Cerebellar cortex (tissue), 1 donor: ENCODE measurements around the gene STAC.
"Not testable (repeated sequence)": the region's sequence is repeated elsewhere in the genome, so short reads cannot be mapped to it uniquely, and the experiment has no call there.

ENCODE experiments used
- DNase-seq: peaks from one replicate; pipeline ENCODE4 v3.0.0-alpha.2; 2015; ENCODE audit warnings: low spot score

Gene STAC

DNA sequence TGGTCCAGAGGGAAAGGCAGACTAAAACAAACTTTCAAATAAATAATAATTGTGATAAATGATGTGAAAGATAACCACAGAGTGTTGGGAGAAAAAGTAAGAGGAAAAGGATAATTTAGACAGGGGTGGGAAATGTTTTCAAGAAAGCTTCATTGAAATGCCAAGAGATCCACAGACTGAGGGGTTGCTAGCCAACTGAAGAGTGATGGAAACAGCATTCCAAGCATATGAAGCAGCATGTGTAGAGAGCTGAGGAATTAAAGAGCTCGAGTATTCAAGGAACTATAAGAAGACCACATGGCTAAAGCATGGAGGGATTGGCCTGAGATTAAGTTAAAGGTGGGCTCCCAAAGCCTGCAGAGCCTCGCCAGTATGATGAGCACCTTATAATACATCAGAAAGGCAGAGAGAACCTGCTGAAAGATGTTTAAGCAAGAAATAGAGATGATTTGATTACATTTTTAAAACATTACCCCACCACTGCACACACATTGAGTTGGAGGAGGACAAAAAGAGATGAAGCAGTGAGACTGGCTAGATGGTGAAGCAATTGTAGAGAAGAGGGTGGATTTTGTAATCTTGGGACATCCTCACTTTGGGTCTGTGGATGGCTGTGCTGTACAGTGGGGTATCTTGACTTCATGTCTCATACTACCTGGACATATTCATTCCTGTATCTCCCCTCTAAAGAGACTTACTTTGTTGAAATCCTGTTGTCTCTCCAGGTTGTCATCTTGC, 100.8 kb downstream of the STAC start:
- no peak for DNase-seq

- DNase-seq: no peak
Observed at GRCh38 chr3:36482256-36482655, 102.0 kb downstream of the STAC start.

- DNase-seq: peak; percentile 95
Observed at GRCh38 chr3:36482880-36483279, 102.6 kb downstream of the STAC start.

GRCh38 chr3:36483709-36484108, 103.4 kb downstream of the STAC start:
- DNase-seq: no peak

- no peak for DNase-seq
Observed at GRCh38 chr3:36484386-36484785, 104.1 kb downstream of the STAC start.

DNA sequence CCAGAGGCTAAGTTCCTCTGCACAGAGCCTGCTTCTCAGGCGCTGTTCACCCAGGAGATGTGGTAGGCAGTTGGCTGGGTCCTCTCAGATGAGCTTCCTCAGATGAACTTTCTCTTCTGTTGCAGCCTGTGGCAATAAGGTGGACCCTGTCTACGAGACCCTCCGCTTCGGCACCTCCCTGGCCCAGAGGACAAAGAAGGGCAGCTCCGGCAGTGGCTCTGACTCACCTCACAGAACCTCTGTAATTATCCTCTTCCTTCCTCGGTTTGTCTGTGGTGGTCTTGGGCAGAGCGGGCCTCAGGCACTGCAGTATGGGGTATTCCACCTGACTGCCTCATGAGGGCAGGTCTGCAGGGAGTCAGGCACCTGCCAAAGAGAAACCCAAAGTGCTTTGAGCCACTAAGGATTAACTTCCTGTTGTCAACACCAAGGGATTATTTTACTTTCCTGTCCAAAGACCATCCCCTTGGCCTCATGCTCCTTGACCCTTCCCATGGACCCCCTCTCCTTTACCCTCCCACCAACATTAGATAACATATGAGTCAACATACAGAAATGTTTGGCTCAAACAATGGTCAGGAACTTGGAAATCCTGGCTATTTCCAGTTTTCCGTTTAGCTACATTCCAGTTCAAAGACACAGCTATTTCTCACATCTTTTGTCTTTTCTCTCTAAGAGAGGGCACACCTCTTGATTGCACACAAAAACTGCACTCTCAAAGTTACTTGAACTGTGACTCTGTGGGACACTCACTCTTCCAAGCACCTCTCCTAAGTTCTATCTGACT, 105.9 kb downstream of the STAC start:
- no peak for DNase-seq

DNA sequence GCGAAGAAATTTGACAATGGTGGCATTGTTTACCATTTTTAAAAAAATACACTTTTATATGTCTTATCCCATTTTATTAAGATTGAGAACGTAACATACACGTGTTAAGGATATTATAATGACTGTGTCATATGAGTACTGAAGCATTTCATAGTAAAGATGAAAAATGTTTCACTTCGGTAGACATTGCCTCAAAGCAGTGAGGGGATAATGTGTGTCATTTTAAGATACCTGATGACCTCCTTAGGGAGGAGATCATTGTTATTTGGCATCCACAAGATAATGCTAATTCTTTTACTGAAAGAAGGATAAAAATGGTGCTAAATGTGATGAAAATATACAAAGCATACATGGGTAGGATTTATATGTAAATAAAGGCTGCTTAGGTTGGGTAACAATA, 107.3 kb downstream of the STAC start:
- no peak for DNase-seq

DNA sequence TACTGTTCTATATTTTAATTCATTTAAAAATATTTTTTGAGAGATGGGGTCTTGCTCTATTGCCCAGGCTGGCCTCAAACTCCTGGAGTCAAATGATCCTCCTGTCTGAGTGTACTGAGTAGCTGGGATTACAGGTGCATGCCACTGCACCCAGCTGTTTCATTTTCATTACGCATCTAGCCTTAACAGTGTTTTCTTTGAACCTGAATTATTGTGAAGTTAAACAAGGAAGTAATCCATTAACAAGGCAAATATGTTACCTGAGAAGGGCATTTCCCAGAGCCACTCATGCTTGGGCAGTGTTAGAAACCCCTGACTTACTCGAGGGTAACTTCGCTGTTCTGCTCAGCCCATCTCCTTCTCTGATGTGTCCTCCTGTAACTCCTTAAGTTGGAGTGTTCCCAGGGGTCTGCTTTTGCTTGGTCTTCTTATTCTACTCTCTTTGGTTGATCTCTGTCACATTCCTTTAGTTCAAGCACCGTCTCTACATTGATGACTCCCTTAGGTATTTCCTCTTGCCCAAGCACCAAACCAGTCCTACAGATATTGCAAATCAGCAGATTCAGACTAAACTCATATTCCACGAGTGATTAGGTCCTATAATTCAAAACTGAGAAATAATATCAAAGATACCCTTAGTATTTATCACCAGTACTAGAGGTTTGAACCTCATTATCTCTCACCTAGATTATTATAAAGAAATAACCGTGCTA, 107.9 kb downstream of the STAC start:
- no peak for DNase-seq

GRCh38 chr3:36489101-36489500, 108.8 kb downstream of the STAC start:
- DNase-seq: no peak

DNA sequence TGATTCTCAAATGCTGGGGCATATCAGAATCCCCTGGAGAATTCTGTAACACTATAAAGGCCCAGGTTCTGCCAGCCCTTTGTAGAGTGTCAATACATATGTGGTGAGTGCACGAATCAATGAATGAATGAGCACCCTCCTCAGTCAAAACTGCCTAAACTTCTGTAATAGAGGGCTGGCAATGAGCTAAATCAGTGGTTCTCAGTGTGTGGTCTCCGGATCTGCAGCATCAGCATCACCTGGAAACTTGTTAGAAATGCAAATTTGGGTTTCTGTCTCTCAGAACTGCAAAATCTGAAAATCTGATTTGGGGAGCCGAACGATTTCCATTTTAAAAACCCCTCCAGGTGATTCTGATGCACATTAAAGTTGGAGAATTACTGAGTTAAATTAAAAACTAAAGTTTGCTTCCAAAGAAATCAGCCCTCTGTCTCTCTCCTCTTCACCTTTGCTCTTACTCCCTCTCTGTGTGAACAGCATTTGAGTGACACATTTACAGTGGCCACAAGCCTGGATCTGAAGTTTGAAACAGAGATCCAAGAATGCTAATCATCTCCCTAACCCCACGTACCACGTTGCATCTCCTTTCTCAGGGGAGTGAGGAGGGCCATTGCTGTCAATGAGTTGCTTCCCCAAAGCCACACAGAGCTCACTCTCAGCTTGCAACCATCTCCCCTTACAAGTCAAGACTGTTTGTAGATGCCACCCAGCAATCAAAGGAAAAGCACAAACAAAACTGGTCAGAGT, 109.5 kb downstream of the STAC start:
- DNase-seq: no peak

DNA sequence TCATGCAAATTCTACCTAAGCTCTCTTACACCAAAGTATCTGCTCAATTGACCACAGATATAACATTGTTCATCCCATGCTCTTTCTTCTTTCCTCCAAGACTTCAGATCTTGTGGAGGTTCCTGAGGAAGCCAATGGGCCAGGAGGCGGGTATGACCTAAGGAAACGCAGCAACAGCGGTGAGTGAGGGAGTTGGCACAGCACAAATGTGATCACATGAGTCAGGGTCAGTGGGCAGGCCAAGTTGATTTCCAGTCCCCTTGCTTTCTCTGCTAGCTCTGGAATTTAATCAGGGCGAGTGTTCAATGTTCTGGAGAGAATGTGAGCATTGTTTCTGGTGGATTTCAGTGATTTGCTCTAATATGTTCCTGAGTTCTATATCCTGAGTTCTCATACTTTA, 112.7 kb downstream of the STAC start:
- no peak for DNase-seq

DNA sequence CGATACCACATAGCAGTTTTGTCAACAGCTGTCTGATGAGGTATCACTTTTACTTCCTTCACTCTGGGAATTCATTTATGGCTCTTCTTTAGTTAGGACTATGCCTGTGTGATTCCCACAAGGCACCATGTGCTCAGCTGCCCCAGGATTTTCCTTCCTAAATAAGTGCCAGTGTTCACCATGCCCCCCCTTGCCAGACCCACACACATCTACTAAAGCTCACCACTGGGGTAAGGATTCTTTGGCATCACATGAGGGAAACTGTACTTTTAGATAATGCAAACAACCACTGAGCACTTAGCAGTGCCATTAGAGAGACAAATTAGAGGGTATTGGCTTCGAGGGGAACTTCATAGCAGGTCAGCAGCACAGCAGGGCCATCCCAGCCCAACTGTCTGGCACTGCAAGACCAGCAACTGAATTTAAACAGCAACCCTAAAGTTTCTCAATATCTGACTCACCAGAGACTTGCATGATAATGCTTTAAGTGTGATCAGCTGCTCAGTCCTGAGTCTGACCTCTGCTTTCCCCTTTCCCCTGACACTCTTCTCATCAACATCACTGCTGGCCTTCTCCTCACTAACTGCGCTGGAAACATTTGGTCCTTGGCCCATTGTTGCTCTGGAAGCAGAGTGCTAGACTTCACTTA, 114.3 kb downstream of the STAC start:
- DNase-seq: no peak

GRCh38 chr3:36496684-36497633, 116.7 kb downstream of the STAC start:
- no peak for DNase-seq

- DNase-seq: not testable (repeated sequence)
Observed at GRCh38 chr3:36500053-36500452, 119.7 kb downstream of the STAC start.

GRCh38 chr3:36501616-36502015, 121.3 kb downstream of the STAC start:
- no peak for DNase-seq

DNA sequence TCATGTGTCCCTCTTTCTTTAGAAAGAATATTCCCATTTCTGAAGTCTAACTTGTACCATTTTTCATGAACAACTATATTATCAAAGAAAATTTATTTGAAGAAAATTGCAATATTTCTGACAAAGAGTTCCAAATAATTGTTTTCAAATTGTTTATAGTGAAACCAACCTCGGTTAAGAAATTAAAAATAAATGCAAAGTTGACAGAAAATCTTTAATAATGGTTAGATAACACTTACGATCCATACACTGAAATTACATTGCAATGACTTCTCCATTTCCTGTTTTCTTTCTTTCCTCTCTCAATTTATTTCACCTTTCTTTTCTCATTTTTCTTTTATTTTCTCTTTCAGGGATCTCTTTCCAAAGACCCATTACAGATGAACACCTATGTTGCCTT, 125.1 kb downstream of the STAC start:
- no peak for DNase-seq

DNA sequence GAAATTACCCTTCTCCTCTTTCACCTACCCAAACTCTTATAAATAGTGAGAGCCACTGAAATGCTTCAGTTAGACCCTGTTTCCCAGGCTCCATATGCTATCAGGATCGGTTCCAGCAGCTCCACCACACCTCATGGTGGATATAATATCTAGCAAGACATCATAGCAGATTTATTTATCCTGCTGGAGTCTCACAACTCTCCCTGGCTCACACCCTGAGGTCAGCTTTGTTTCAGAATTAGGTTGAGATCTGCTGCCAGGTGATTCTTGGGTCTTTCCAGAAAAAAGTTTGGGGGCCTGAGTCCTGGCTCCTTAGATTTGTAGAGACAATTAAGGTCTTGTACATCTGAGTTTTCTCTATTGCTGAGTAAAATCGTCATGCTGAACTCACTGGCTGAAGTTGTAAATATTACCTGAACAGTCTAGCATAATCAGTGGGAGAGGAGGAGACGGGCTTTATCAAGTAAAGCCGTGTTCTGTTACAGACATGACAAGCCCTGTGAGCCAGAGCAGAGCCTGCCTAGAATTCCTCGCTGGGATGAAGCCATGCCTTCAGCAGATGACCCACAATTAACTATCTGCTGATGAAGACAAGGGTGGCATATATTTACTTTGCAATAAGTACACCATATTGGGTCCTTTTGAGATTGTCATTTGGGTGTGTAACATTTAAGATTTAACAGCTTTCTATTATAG, 131.6 kb downstream of the STAC start:
- no peak for DNase-seq

- no peak for DNase-seq
Observed at GRCh38 chr3:36512555-36512954, 132.3 kb downstream of the STAC start.

- DNase-seq: no peak
Observed at GRCh38 chr3:36514171-36514570, 133.9 kb downstream of the STAC start.

GRCh38 chr3:36519682-36520081, 139.4 kb downstream of the STAC start:
- DNase-seq: no peak
